ENCODE data around the gene ATCAY. TPM values are rescaled to one million over a fixed set of nuclear protein-coding genes. Genes with fewer than 3 reads are reported as not detected.

Gene ATCAY
- total and polyA plus RNA-seq, 2 of the 4 experiments (the other 2 are of a cell fraction), result 0.31 to 0.36 TPM

- H3K14ac ChIP-seq (replicated peaks; ENCODE audit: low read depth, low read length), result no peak overlapping the region
- H3K79me1 ChIP-seq (ENCODE audit: low read depth in 1 of 2, low read length in 2 of 2), result no peaks in the 10 kb centered on the region
- H3K36me3 ChIP-seq (ENCODE audit: control insufficient read depth, insufficient read depth, low read length), result no peaks in the 10 kb centered on the region
- no peak overlapping the region for H3K56ac ChIP-seq (ENCODE audit: extremely low read depth, insufficient read depth, low read length)
- no peak for ATAC-seq (ENCODE audit: low read depth)
- H3K4ac ChIP-seq (ENCODE audit: low read depth, low read length), result no peak overlapping the region
- no peak overlapping the region for H4K91ac ChIP-seq (ENCODE audit: insufficient read depth, low read depth, low read length)
- DNase-seq, result no peak
- no peaks in the 10 kb centered on the region; the same call in 1 of the 2 replicates for H4K20me1 ChIP-seq (ENCODE audit: insufficient read depth, low read length)
- H4K8ac ChIP-seq (ENCODE audit: low read depth in 2 of 2, low read length in 2 of 2), result no peak overlapping the region
- peaks cover 9% of the 10 kb centered on the region for H3K9me3 ChIP-seq (ENCODE audit: control insufficient read depth, insufficient read depth, low read length)
- H2BK120ac ChIP-seq (ENCODE audit: low read depth, low read length), result no peak overlapping the region
- WGBS, 2 experiments (ENCODE audit: extremely low coverage in 2 of 2, insufficient read length in 1 of 2), result 59% methylated on average over 13 of the region's 34 CpGs; no CpG with 5 or more reads in 1 of the 2 experiments
- H3K4me1 ChIP-seq (ENCODE audit: control insufficient read depth, insufficient read depth, low read length), result no peaks in the 10 kb centered on the region
- in situ Hi-C loops (cut with MboI; ENCODE audit: low sequenced_read_pairs) (no loop called here), dilution Hi-C loops (cut with HindIII; ENCODE audit: low sequenced_read_pairs, unreplicated experiment) (no loop called here), intact Hi-C loops (cut with micrococcal nuclease) (no loop called here)
- H2AFZ ChIP-seq (replicated peaks; ENCODE audit: low read length, poor library complexity), result no peak overlapping the region
- POLR2A ChIA-PET (ENCODE audit: unreplicated experiment), result no interaction called here
- H3K9ac ChIP-seq (ENCODE audit: low read depth, low read length), result no peak overlapping the region
- TF ChIP-seq RCOR1 (IDR thresholded peaks at IDR 0.05; ENCODE audit: insufficient replicate concordance, low read length) (no peak), MXI1 (IDR thresholded peaks at IDR 0.05; ENCODE audit: borderline replicate concordance, low read depth, low read length) (no peak), FOS (IDR thresholded peaks at IDR 0.05; ENCODE audit: low read depth, low read length) (no peak), BHLHE40 (IDR thresholded peaks at IDR 0.05; ENCODE audit: low read depth, low read length) (no peak), POLR2A (IDR thresholded peaks at IDR 0.05; ENCODE audit: low read depth, low read length) (no peak), CEBPB (IDR thresholded peaks at IDR 0.05; ENCODE audit: low read depth, low read length) (no peak), RAD21 (IDR thresholded peaks at IDR 0.05; ENCODE audit: low read length) (no peak), CTCF (conservative IDR thresholded peaks at IDR 0.05; ENCODE audit: low read depth, low read length) (no peak)
- H2AK9ac ChIP-seq (replicated peaks; ENCODE audit: low read depth, low read length, poor library complexity), result no peak overlapping the region
- no peak overlapping the region for H3K23ac ChIP-seq (ENCODE audit: low read depth, low read length)
- H3K9me1 ChIP-seq (ENCODE audit: insufficient read depth, low read length), result no peaks in the 10 kb centered on the region
- no peak overlapping the region for H2AK5ac ChIP-seq (ENCODE audit: low read depth, low read length)
- H2BK5ac ChIP-seq (ENCODE audit: low read depth, low read length, poor library complexity, severe bottlenecking), result no peak overlapping the region
- H3K18ac ChIP-seq (ENCODE audit: low read depth, low read length), result no peak overlapping the region
- H4K5ac ChIP-seq (ENCODE audit: low read depth, low read length), result no peak overlapping the region
- BruUV-seq (replicated peaks), result no TSS peak
- no peak overlapping the region for H2BK20ac ChIP-seq (ENCODE audit: low read depth, low read length)
- no peak overlapping the region for H3K27ac ChIP-seq (ENCODE audit: insufficient read depth, low read length)
- CTCF ChIA-PET, result interaction anchor here (0.7 kb wide), 1 partner anchor 59 kb away, joined by 3 read pairs; no protein-coding TSS in a partner anchor
- H3K27me3 ChIP-seq (ENCODE audit: control insufficient read depth, insufficient read depth, low read length), result peaks cover 20% of the 10 kb centered on the region
- no peak overlapping the region for H3K4me2 ChIP-seq (ENCODE audit: low read depth, low read length)
- no peak overlapping the region for H3K4me3 ChIP-seq (ENCODE audit: insufficient read depth, low read depth, low read length)
- no peak overlapping the region for H2BK15ac ChIP-seq (ENCODE audit: low read depth, low read length)
These were observed 46.7 kb upstream of the ATCAY start for GRCh38 chr19:3833578-3834348.
